NCI-H2029 (cell line): ENCODE data around the gene FHIT.

ENCODE experiments used
- DNase-seq: peaks from one replicate; lab custom pipeline; 2025; lab: John Stamatoyannopoulos, UW

Gene FHIT

GRCh38 chr3:59714066-59714465 is 1537.2 kb downstream of the FHIT start:
- DNase-seq, result no peak

- no peak for DNase-seq
These were observed 1540.7 kb downstream of the FHIT start for GRCh38 chr3:59710554-59710953.

- peak; percentile 8 for DNase-seq
These were observed 1541.3 kb downstream of the FHIT start for GRCh38 chr3:59709702-59710553.

- DNase-seq, result no peak
These were observed 1543.0 kb downstream of the FHIT start for GRCh38 chr3:59708202-59708601.

GRCh38 chr3:59704292-59704691 is 1547.0 kb downstream of the FHIT start:
- no peak for DNase-seq

GRCh38 chr3:59699648-59700320 is 1551.5 kb downstream of the FHIT start:
- no peak for DNase-seq
